Body of pancreas (tissue), 4 donors: Measurements from ENCODE around the gene BICRAL. TPM values are rescaled to one million over a fixed set of nuclear protein-coding genes. Genes with fewer than 3 reads are reported as not detected.
"Not testable (repeated sequence)": the region's sequence is repeated elsewhere in the genome, so short reads cannot be mapped to it uniquely, and the experiment has no call there.

Source experiments
- ATAC-seq: fragments of 150-250 bp; one replicate; pipeline ENCODE4 v1.9.1; 2016
- DNase-seq, 4 donors: peaks; one replicate each; pipeline ENCODE4 v3.0.0-alpha.2; 2019
- H3K27ac ChIP-seq, 4 donors: fragments of 200-600 bp; sonication (generic); 1 replicate in 3 of 4; 2 replicates in 1 of 4; pipeline versions ENCODE4 v1.5.1 to v1.6.1; 2016 to 2019; ENCODE audit warnings: mild to moderate bottlenecking in 1 of 4, mixed read lengths in 1 of 4, moderate library complexity in 1 of 4
- H3K27me3 ChIP-seq, 2 donors: fragments of 200-600 bp; sonication (generic); one replicate each; pipeline ENCODE4 v1.6.0; 2016; ENCODE audit warnings: mild to moderate bottlenecking in 1 of 2
- H3K36me3 ChIP-seq, 2 donors: fragments of 200-600 bp; sonication (generic); replicated peaks in 1 of 2; 2 replicates each; pipeline ENCODE4 v1.5.1; 2016; ENCODE audit warnings: low read depth in 2 of 2; ENCODE audit not compliant: insufficient read depth in 1 of 2
- H3K4me1 ChIP-seq: fragments of 200-600 bp; sonication (generic); one replicate; pipeline ENCODE4 v1.6.0; 2016
- H3K4me3 ChIP-seq, 2 donors: fragments of 200-600 bp; sonication (generic); 1 replicate in 1 of 2; 2 replicates in 1 of 2; pipeline ENCODE4 v1.5.1; 2016 to 2019
- H3K9me3 ChIP-seq, 3 donors: fragments of 200-600 bp; sonication (generic); 1 replicate in 2 of 3; 2 replicates in 1 of 3; pipeline ENCODE4 v1.5.1; 2016
- CTCF ChIP-seq, 7 experiments: fragments of 450-650 bp in 4 of 7; fragments of 200-600 bp in 3 of 7; sonication (generic) in 3 of 7; IDR thresholded peaks; one replicate each; pipeline ENCODE4 v1.5.1; 2016 to 2019; ENCODE audit warnings: antibody characterized with exemption in 7 of 7
- POLR2A ChIP-seq, 3 donors: fragments of 450-650 bp; IDR thresholded peaks; one replicate each; pipeline ENCODE4 v1.6.1; 2016; ENCODE audit warnings: antibody characterized with exemption in 3 of 3, mild to moderate bottlenecking in 2 of 3
- WGBS, 2 donors: methylation state at CpG; one replicate each; pipeline ENCODE4 v1.1.5; 2017; 5-methylcytosine and 5-hydroxymethylcytosine counted together
- intact Hi-C: fragments of 100-400 bp; cut with DNase I; formaldehyde crosslinking; loops from one replicate; pipeline ENCODE4 v1.15.1; 2023
- total RNA-seq, 2 donors: library from RNA; depleted of rRNA; stranded (reverse); fragments of >200 nt; gene quantifications; one replicate each; pipeline ENCODE4 v1.1.0, GENCODE V29; 2016

BICRAL gene
- total RNA-seq, result 1 to 10 TPM; 6.9 to 8.6 TPM

GRCh38 chr6:42781796-42782688, at the start of gene BICRAL:
BICRAL (plus strand) TSS chr6:42782052; CDS start chr6:42822023, 39,971 bp downstream.
- DNase-seq (peak; percentile 65 to 75 (median 70)), ATAC-seq (peak; percentile 57)
- TF ChIP-seq POLR2A (IDR thresholded peaks at IDR 0.05), result peak in 2 of 3 donors; percentile 28 to 29
- TF ChIP-seq CTCF (IDR thresholded peaks at IDR 0.05), result no peak
- no peaks in the 10 kb centered on the region for H3K9me3 ChIP-seq
- intact Hi-C loops, result no loop called here
- H3K4me1 ChIP-seq, result peaks cover 34% of the 10 kb centered on the region
- 0 to 2% methylated on average over 38 to 61 of the region's 70 CpGs for WGBS, 2 donors
- H3K27ac ChIP-seq, result peak within 1 kb of the TSS; percentile 98 to 100 (median 100)
- H3K27me3 ChIP-seq, result no peaks in the 10 kb centered on the region
- H3K4me3 ChIP-seq, result peak within 1 kb of the TSS; percentile 47 to 60
- H3K36me3 ChIP-seq, result no peaks in the 10 kb centered on the region

- H3K9me3 ChIP-seq, H3K36me3 ChIP-seq, H3K4me3 ChIP-seq, DNase-seq, intact Hi-C loops, H3K27ac ChIP-seq, H3K27me3 ChIP-seq, ATAC-seq, H3K4me1 ChIP-seq: not testable (repeated sequence)
- 71 to 73% methylated on average over 13 of the region's 13 CpGs for WGBS, 2 donors
Observed at GRCh38 chr6:42733867-42734481, 47.9 kb upstream of the BICRAL start.

GRCh38 chr6:42735976-42736375, 45.9 kb upstream of the BICRAL start:
- Histone ChIP-seq H3K9me3 (no peaks in the 10 kb centered on the region), H3K27me3 (no peaks in the 10 kb centered on the region), H3K4me1 (no peaks in the 10 kb centered on the region), H3K36me3 (no peaks in the 10 kb centered on the region), H3K27ac (no peak overlapping the region), H3K4me3 (no peak overlapping the region)
- ATAC-seq (no peak), DNase-seq (no peak)
- no peak for TF ChIP-seq POLR2A (IDR thresholded peaks at IDR 0.05)
- TF ChIP-seq CTCF (IDR thresholded peaks at IDR 0.05), result no peak
- intact Hi-C loops, result no loop called here
- 75 to 93% methylated on average over 3 of the region's 3 CpGs for WGBS, 2 donors

- Histone ChIP-seq H3K4me3 (no peak overlapping the region), H3K27me3 (no peaks in the 10 kb centered on the region), H3K27ac (no peak overlapping the region), H3K36me3 (no peaks in the 10 kb centered on the region), H3K4me1 (peaks cover 21% of the 10 kb centered on the region), H3K9me3 (no peaks in the 10 kb centered on the region)
- DNase-seq (no peak), ATAC-seq (no peak)
- TF ChIP-seq POLR2A (IDR thresholded peaks at IDR 0.05) (no peak), CTCF (IDR thresholded peaks at IDR 0.05) (no peak)
- 62 to 63% methylated on average over 3 of the region's 3 CpGs for WGBS, 2 donors
- intact Hi-C loops, result no loop called here
Observed at GRCh38 chr6:42740725-42741124, 41.1 kb upstream of the BICRAL start.

- peak overlapping the region in 1 of 4 donors; percentile 19 for H3K27ac ChIP-seq
- H3K36me3 ChIP-seq, result no peaks in the 10 kb centered on the region
- peak in 2 of 4 donors; percentile 10 to 25 for DNase-seq
- no peaks in the 10 kb centered on the region for H3K27me3 ChIP-seq
- intact Hi-C loops, result no loop called here
- H3K4me3 ChIP-seq, result no peak overlapping the region
- H3K9me3 ChIP-seq, result no peaks in the 10 kb centered on the region
- ATAC-seq, result no peak
- WGBS, 2 donors, result 73 to 78% methylated on average over 5 of the region's 5 CpGs
- peaks cover 21% of the 10 kb centered on the region for H3K4me1 ChIP-seq
- TF ChIP-seq POLR2A (IDR thresholded peaks at IDR 0.05) (no peak), CTCF (IDR thresholded peaks at IDR 0.05) (no peak)
Observed at GRCh38 chr6:42742116-42742894, 39.5 kb upstream of the BICRAL start.
